Measurements from ENCODE around the gene PLEKHD1.

The PLEKHD1 gene

DNA sequence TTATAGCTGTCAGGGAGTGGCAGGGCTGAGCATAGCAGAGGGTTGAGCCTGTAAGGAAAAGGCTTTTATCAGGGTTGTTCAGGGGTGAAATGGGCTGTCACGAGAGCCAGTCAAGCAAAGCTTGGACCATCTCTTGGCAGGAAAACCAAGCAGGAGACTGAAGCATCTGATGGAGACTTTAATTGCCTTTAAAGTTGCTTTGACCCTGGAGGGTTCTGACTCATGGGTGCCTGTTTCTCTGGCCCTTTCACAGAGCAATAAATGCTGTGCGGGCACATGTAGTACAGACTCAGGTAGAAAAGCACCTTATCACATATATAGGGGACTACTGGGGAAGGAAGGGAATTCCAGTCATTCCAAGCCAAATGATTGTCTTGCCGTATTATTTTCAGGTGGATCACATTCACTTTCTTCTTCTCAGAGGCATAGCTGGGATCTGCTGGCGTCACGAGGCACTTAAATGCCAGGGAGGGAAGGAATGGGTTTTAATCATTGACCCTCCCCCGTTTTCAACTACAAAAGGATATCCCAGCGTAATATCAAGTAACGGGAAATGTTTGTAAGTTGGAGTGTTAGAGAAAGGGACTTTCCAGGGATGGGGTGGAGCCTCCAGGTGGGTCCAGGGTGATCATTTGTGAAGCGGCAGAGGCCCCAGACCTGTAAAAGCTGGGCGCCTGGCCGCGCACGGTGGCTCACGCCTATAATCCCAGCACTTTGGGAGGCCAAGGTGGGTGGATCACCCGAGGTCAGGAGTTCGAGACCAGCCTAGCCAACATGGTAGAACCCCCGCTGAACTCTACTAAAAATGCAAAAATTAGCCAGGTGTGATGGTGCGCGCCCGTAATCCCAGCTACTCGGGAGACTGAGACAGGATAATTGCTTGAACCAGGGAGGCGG lies 34.9 kb downstream of the PLEKHD1 start:
- no peak for DNase-seq

DNA sequence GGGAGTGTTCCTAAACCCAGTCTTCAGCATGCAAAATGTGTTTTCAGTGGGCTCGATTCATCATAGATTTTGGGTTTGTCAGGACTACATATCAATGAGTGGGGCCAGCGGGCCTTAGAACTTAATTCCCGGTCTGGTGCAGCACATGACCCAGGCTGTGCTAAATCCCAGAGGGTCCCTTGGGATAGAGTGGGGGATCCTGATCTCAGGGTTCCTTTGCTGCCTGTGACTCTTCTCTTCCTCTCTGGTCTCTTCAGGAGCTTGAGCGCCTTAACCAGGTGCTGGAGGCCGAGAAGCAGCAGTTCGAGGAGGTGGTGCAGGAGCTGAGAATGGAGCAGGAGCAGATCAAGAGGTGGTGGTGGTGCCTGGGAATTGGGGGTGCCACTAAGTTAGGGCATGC lies 37.5 kb downstream of the PLEKHD1 start:
- DNase-seq = no peak

DNA sequence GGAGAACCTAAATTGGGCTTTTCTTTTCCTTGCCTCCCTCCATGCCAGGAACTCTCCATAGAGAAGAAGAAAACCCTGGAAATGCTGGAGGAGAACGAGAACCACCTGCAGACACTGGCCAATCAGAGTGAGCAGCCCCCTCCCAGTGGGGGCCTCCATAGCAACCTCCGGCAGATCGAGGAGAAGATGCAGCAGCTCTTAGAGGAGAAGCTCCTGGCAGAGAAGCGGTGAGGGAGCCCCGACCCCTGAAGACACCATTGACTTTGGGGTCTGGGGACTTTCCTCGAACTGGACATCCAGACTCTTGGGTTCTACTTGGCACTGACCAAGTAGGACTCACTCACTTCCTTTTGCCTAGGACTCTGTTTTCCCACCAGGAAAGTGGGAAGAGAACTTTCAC lies 41.4 kb downstream of the PLEKHD1 start:
- no peak for DNase-seq

DNA sequence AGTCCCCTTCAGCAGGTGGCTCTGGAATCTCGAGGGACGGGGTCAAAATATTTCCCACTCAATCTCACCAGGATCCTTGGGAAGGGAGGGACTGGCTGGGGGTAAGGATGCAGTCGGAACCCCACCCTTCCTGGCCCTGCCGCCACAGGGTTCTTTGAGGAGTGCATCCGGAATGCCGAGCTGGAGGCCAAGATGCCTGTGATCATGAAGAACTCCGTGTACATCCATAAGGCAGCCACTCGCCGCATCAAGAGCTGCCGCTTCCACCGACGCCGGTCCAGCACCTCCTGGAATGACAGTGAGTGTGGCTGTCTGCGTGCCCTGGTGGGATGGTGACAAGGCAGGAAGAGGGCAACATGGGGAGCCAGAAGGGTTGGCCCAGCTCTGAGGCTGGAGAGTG lies 43.1 kb downstream of the PLEKHD1 start:
- no peak for DNase-seq

DNA sequence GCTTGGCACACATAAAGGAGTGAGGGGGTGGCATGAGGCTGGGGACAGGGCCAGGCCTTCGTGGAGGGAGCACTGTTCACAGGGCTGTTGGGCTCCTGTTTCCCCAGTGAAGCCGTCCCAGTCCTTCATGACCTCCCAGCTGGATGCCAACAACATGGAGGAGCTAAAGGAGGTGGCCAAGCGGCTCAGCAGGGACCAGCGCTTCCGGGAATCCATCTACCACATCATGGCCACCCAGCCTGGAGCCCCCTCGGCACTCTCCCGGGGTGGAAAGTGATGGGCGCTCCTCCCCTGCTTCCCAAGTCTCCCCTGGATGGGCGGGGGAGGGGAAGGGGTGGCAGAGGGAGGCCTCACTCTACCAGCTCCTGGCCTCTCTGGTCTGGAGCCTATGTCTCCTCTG lies 43.6 kb downstream of the PLEKHD1 start:
- no peak for DNase-seq

DNA sequence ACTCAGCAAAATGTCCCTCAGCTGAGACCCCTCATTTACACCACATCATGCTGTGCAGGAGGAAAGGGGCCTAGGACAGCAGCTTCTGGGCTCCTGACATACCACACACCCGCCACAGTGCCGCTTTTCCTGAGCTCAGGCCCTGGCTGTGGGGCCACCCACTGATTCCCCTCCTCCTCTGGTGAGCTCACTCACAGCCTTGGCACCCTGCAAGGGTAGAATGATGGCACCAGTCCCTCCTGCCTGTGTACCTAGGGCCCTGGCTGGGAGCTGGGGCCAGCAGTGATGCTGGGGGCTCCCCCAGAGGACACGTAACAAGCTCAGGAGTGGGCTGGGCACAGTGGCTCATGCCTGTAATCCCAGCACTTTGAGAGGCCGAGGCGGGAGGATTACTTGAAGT lies 44.4 kb downstream of the PLEKHD1 start:
- no peak for DNase-seq

DNA sequence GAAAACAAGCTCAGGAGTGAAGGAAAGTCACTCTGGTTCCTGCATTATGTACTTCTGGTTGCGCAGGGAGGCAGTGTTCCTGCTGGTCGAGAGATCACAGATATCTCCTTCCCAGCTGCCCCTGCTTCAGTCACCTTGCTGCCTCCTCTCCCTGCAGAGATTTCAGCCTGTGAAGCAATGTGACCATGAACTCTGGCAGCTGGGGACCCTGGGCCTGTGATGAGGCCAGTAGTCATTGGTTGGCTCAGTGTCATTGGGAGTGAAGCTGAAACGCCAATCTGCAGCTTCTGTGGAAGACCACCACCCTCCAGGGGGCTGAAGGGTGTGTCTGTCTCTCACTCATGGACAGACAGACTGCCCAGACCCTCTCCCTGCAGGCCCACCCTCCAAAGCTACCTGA lies 45.0 kb downstream of the PLEKHD1 start:
- no peak for DNase-seq

DNA sequence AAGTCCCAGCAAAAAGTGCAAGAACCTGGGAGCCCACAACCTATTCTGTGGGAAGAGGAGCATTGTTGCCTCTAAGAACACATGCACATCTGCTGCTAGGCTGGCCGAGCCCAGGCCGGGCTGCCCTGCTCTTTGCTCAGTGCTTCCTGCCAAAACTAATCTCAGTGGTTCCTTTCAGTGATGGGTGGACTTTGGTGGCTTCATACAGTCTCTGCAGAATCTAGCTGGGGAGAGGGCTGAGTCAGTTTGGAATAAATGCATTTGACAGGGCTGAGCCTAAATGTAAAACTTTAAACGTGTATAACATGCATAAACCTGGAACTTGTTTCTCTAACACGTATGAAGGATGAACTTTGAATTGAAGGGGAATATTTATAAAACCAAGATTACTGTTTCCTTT lies 45.6 kb downstream of the PLEKHD1 start:
- DNase-seq = no peak

DNA sequence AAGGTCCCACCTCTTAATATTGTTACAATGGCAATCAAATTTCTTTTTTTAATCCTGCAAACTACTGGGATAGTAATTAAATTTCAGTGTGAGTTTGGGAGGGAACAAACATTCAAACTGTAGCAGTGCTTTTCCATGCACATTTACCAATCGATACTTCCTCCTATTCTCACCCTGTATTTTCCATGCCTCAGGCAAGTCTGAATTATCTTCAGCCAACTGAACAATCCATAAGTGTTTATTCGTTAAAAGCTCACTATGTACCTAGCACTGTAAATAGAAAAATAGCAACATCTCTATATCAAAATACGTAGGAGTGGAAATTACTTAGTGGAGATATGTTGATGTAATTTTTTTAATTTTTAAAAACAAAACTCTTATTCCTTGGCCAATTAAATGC lies 46.6 kb downstream of the PLEKHD1 start:
- no peak for DNase-seq

DNA sequence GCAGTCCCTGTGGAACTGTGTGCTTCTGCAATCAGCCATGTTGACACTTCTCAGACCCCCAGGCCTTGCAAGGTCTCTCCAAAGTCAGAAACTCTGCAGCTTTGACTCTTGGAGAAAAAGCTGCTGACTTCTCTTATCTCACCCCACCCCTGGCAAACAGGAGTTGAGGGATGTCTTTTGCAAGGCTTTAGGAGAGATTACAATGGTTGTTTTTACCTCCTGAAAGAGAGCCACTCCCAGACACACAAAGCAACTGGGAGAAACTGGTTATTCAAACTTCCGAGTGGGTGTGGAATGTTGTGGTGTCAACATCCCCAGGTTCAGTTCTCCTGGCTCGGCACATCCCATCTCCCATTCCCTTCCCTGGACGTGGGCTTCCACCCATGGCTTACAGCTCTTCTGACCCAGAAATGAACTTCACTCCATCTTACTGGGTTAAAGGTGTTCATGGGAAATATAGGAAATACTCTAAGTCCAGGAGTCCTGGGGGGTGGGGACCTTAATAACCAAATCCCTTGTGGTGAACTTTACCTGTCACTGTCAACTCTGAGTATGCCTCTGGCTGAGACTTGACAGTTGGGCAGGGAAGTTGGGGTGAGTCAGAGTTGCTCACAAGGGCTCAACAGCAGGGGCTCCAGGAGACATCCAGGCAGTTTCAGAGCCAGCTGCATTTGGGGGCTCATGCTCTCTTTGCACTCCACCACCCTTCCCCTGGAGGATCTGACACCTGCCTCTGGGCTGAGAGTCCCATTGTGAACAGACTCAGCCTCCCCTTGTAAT lies 48.2 kb downstream of the PLEKHD1 start:
- no peak for DNase-seq

DNA sequence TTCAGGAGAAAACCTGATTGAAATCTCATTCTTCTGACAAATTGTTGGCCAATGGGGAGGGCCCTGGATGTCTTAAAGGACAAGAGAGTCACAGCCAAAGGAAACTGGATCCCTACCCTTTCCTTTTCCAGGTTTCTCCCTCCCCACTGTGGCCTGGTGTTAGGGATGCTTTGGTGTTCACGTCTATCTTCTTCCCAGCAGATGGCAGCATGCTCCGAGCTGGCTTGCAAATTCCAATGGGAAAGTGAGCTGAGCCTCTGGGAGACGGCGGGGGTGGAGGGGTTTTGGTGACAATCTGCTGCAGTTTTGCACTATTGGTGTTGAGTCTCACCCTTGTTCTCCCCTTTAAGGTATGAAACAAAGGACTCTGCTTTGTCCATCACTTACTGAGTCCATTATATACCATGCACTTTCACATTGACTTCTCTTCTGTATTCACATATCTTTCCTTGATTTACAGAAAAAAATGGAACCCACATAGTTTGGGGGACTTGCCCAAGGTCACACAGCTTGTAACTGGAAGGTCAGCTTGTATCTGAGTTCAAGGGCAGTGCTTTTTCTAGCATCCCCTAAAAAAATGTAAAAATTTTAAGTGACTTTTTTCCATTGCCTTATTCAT lies 50.8 kb downstream of the PLEKHD1 start:
- no peak for DNase-seq

DNA sequence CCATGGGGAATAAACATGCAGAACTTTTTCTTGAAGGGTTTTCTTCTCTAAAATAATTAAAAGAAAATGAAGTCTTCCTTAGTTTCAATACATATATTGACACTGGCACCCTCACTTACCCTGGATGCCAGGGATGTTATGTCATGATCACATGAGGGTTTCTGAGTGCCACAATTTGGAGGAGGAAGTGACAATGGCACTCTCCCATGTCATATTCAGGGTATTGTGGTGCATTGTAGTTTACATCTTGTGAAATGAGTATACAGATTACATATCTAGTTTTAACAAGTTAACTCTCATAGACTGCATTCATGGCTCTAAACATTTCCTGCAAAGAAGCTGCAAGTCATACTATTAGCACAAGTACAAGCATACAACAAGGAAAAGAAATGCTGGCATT lies 52.4 kb downstream of the PLEKHD1 start:
- DNase-seq = no peak

DNA sequence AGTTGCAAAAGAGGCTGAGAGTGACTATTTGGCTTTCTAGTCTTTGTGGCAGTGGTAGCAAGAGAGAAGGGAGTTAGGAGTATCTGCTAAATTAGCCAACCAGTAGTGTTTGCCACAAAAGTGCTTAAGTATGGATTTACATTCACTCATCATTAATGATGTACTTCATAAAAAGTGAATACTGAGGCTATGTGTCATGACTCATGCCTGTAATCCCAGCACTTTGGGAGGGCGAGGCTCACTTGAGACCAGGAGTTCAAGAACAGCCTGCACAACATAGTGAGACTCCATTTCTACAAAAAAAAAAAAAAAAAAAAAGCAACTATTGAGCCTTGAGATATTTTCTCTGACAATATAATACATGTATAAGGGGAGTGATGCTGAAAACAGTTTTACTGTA lies 53.4 kb downstream of the PLEKHD1 start:
- DNase-seq = no peak

DNA sequence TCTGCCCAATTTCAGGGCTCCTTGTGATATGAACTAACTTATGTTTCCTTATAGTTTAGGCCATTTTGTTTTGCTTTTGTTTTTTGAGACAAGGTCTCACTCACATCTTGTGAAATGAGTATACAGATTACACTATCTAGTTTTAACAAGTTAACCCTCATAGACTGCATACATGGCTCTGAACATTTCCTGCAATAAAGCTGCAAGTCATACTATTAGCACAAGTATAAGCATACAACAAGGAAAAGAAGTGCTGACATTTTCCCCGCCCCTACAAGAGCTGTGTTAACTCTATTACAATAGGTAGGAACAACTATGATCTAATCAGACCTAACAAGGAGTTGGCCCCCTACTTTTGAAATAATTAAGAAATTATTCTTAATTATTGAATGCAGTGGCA lies 54.2 kb downstream of the PLEKHD1 start:
- DNase-seq = no peak

DNA sequence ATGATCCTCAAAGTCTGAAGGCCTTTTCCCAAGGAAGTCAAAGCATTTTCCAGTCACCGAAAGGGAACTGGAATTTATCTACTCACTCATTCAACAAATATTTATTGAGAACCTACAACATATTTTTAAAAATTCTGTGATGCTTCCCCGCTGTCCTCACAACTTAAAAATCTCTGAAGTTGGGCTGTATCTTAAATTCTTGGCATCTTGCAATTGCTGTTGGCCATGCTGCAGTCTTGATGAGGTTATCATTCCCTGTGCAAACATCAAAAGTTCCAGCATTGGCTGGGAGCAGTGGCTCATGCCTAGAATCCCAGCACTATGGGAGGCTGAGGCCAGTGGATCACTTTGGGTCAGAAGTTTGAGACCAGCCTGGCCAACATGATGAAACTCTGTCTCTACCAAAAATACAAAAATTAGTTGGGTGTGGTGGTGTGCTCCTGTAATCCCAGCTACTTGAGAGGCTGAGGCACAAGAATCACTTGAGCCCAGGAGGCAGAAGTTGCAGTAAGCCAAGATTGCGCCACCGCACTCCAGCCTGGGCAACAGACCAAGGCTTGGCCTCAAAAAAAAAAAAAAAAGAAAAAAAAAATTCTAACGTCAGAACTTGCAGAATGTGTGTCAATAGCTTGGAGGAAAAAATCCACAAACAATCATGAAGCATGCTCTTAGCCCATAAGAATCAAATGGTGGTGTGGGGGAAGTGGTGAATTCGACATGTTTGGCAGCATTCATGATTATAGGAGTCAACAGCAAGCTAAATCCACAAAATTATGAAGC lies 55.3 kb downstream of the PLEKHD1 start:
- no peak for DNase-seq

DNA sequence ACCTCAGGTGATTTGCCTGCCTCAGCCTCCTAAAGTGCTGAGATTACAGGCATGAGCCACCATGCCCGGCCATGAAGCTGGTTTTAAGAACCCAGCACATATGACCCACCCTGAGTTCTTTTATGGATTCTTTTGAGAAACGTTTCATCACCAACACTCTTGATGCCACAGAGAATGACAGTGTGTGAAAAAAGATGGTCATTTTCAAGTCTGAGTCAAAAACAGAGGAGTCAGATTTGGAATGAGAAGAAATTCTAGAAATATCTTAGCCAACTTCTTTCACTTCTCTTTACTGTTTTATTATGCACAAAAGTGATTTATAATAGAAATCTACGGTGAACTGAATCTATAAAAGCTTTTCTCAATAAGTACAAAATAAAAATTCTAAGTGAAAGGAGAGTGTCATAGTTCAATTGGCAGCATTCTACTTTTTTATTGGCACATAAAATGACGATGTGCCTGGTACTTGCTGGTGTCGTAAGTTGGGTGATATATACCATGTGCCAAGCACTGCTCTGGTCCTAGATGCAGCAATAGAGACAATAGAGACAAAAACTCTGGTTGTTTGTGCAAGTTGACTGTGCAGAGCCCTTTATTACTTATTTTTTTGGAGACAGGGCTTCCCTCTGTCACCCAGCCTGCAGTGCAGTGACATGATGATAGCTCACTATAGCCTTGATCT lies 56.3 kb downstream of the PLEKHD1 start:
- no peak for DNase-seq

DNA sequence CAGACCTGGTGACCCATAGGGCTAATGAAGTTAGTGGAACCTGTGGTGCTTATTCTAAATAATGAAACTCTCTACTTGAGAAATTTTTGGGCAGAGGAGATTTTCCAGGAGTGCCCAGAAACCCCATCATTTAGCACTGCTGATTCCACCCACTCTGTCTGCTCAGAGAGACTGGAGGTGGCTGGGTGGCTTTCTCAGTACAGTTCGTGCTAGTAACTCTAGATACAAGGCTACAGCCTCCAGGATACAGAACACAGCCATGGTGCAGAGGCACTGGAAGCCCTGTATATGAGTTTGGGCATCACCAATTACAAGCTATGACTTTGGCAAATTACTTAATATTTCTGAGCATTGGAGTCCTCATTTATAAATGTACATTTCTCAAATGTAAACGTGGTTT lies 57.8 kb downstream of the PLEKHD1 start:
- no peak for DNase-seq

DNA sequence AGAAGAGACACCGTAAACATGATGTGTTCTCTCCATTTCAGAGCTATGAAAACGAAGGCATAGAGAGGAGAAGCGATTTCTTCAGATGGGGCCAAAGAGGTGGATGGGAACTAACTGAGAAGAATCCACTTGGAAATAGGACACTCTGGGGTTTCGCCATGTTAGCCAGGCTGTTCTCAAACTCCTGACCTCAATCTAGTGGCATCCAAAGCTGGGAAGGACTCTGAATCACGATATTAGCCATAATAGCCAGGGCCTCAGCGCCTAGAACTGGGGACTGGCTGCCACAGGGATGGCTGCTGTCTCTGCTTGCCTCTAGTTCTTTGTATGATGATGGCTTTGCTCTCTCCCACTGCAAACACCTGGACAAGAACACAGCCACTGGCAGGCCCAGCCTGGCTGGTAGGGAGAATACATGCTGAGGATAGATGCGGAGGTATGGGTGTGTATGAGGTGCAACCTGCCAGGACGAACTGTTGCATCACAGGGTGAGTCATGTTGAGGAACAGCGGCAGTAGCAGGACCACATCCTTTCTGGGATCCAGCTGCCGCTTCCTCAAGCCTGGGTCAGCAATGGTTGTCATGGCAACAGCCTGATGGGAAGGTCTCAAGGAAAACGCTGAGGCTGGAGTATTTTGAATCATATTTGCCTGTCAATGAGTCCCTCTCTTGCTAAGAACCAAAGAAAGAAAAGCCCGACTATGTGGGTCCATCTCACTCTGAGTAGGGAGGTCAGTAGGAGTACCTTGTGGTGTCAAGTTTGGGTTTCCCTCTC lies 59.0 kb downstream of the PLEKHD1 start:
- DNase-seq = no peak

DNA sequence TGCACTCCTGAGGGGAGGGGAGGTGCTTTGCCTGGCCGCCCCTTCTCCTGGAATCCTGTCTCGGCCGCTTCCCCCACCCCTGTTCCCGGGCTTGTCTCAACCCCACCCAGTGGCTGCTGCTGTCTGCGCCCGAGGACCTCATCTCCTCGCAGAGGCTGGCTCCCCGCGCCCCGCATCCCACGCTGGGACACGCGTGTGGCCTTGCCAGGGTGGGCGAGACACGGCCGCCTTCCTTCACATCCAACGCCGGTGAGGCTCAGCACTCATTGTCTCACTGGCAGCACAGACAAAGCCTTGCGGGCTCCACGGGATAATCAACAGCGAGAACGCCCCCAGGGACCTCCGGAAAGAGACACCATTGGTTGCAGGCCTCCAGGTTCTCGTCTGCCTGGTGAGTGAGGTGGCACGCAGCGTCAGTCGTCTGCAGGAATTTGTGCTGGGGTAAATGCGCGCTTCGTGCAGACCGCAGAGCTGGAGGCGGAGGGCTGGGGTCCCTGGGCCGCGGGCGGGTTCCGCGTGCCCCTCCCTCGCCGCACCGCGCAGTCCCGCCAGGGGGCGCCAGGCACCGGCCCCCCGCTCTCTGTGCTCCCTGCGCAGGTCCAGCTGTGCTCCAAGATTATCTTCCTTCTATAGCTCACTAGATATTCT lies 63.3 kb downstream of the PLEKHD1 start:
- peak; percentile 30 for DNase-seq

DNA sequence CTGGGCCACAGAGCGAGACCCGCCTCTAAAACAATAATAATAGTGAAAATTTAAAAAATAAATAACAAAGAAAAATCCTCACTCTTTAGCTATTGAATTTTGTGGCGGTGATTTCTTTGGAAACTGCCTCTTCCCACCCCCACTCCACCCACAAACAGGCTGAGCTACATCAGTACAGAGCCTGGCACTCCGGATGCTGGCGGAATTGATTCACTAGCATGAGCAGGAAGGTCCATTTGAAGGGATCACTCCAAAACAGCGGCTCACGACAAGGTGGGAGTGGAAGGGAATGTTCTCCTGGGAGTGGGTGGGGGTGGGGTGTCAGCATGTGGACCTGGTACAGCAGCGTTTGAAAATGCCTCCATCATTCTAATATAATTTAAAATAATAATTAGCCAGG lies 64.0 kb downstream of the PLEKHD1 start:
- DNase-seq = no peak

DNA sequence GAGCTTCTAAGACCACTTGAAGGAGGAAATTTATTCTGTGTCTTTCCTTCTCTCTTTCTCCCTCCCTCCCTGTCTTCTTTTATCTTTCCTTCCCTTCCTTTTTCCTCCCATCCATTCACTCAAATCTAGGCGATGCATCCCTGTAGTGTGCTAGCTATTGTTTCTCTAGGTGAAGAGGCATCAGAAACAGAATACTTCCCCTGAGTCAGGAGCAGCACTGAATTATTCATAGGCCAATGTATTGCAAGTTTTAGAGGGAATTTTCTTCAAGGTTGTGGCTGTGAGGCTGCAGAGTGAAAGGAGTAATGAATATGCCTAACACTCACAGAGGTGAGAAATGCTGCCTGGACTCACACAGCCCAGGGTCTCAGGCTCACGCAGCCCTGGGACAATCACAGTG lies 67.0 kb downstream of the PLEKHD1 start:
- no peak for DNase-seq

Measured in activated naive CD4-positive, alpha-beta T cell treated with anti-CD3 and anti-CD28 coated beads, Interleukin-2, amount 50 U/mL, for 16 hours (primary cell).